Right lobe of liver (tissue), 4 donors: ENCODE measurements around the gene EFNA5.

Experiments
- POLR2A ChIP-seq: fragments of 450-650 bp; IDR thresholded peaks from one replicate; pipeline ENCODE4 v1.6.1; 2017; ENCODE audit warnings: antibody characterized with exemption, mild to moderate bottlenecking
- TF ChIP-seq, protein P1 (sequence below), 4 donors: fragments of 200-600 bp in 3 of 4; fragments of 450-650 bp in 1 of 4; IDR thresholded peaks; one replicate each; pipeline versions ENCODE4 v1.5.1 to v1.8.0; 2016 to 2022; ENCODE audit warnings: antibody characterized with exemption in 4 of 4, mild to moderate bottlenecking in 2 of 4
- donor health status: DM: no; HTN: no; CAD: no.
- donor health status: DM: no; HTN: no; CAD: no.
- donor health status: DM: no; HTN: yes; CAD: no.

DNA sequence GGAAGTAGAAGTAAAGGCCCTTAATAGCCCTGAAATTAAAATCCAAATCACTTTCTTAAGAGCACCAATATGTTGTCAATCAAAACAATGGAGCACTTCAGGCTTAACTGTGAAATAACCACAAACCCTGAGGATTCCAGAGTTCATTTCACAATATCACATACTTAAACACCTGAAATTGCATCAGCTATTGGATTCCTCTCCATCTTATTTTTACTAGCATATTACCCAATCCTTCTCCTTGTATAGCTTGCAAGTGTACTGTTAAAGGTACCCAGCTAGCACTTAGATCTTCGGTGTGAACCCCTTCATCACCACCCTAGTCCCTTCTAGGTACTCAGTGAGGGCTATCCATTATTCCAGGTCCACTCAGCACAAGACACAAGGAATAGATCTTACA, 287.3 kb downstream of the EFNA5 start:
- TF ChIP-seq, protein P1, sequence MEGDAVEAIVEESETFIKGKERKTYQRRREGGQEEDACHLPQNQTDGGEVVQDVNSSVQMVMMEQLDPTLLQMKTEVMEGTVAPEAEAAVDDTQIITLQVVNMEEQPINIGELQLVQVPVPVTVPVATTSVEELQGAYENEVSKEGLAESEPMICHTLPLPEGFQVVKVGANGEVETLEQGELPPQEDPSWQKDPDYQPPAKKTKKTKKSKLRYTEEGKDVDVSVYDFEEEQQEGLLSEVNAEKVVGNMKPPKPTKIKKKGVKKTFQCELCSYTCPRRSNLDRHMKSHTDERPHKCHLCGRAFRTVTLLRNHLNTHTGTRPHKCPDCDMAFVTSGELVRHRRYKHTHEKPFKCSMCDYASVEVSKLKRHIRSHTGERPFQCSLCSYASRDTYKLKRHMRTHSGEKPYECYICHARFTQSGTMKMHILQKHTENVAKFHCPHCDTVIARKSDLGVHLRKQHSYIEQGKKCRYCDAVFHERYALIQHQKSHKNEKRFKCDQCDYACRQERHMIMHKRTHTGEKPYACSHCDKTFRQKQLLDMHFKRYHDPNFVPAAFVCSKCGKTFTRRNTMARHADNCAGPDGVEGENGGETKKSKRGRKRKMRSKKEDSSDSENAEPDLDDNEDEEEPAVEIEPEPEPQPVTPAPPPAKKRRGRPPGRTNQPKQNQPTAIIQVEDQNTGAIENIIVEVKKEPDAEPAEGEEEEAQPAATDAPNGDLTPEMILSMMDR (IDR thresholded peaks at IDR 0.05), result no peak
- no peak for TF ChIP-seq POLR2A
